Fibroblast of skin of right quadriceps (primary cell): ENCODE measurements around the gene ZNF235.
"Not testable (repeated sequence)": the region's sequence is repeated elsewhere in the genome, so short reads cannot be mapped to it uniquely, and the experiment has no call there.

ENCODE experiments used
- DNase-seq: peaks from one replicate; pipeline ENCODE4 v3.0.0-alpha.2; 2013

ZNF235 gene

GRCh38 chr19:44304659-44305193 is at the start of gene ZNF235:
TSS of gene ZNF235 (minus strand) at chr19:44305025. CDS start at chr19:44303404, 1,621 bp downstream.
- peak; percentile 98 for DNase-seq

DNA sequence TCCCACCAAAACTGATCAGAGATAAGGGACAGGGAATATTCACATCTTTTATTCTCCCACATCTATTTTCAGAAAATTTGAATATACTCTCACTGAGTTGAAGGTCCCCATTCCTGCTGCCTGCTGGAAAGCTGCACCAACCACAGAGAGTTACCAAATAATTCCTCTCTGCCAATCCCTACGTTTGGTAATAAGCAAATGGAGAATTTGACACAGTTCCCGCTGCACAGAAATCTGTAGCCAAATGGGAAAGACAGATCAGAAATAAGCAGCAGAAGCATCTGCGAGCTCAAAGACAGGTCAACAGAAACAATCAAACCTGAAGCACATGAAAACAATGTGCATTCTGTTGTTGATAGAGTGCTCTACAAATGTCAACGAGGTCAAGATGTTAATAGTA is 41.7 kb upstream of the ZNF235 start:
- DNase-seq: no peak

- DNase-seq: no peak
Observed at GRCh38 chr19:44345959-44346358, 41.1 kb upstream of the ZNF235 start.

- DNase-seq: no peak
Observed at GRCh38 chr19:44344255-44344654, 39.4 kb upstream of the ZNF235 start.

- DNase-seq: no peak
Observed at GRCh38 chr19:44341794-44342193, 37.0 kb upstream of the ZNF235 start.

GRCh38 chr19:44334639-44335038 is 29.8 kb upstream of the ZNF235 start:
- not testable (repeated sequence) for DNase-seq

DNA sequence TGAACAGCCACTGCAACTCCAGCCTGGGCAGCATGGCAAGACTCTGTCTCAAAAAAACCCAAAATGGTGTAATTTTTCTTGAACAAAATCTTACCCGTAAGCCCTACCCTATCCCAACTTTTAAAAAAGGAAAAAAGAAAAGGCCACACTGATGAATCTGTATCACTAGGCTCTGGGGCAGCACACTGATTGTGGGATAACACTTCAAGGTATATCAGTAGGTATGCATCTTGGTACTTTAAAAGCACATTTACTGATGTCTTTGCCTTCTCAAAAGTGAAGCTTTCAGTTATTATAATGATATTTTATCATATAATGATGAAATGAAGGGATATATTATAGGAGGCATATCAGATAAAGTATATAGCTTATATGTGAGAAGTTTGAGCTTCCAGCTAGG is 27.3 kb upstream of the ZNF235 start:
- DNase-seq: no peak

DNA sequence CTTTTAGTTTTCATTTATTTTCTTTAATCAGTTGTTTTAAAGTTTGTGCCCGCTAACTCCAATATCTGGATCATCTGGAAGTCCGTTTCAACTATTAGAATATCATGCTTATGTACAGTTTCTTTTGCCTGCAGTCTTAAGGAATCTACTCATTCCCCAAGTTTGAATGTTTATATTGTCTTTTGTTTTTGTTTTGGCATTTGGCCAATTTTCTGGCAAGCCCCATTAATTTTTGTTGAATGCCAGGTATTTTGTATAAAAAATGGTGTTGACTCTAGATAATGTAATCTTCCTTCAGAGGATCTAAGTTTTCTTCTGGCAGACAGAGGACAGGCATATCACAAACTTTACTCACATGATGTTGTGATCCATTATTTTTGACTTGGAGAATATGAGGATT is 11.1 kb upstream of the ZNF235 start:
- no peak for DNase-seq

- no peak for DNase-seq
Observed at GRCh38 chr19:44313231-44313630, 8.4 kb upstream of the ZNF235 start.

- no peak for DNase-seq
Observed at GRCh38 chr19:44308011-44308410, 3.2 kb upstream of the ZNF235 start.

GRCh38 chr19:44306283-44306682 is 1.5 kb upstream of the ZNF235 start:
- no peak for DNase-seq

DNA sequence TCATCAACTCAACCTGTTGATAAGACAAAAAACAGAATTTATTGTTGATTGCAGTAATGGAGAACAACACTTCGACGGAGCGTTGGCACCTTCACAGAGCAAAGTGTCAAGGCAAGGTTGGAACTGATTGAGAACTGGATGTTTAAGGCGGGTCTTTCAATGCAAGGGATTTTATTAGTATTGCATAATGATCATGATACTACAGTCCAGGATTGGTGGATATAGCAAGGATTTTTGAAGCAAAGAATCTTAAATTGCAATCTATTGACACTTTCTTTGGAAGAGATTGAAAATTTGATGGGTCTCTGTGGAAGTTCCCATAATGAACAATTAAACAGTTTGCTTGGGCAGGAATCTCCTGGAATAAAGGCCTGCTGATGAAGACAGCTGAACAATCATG is 632 bp upstream of the ZNF235 start:
- DNase-seq: no peak

DNA sequence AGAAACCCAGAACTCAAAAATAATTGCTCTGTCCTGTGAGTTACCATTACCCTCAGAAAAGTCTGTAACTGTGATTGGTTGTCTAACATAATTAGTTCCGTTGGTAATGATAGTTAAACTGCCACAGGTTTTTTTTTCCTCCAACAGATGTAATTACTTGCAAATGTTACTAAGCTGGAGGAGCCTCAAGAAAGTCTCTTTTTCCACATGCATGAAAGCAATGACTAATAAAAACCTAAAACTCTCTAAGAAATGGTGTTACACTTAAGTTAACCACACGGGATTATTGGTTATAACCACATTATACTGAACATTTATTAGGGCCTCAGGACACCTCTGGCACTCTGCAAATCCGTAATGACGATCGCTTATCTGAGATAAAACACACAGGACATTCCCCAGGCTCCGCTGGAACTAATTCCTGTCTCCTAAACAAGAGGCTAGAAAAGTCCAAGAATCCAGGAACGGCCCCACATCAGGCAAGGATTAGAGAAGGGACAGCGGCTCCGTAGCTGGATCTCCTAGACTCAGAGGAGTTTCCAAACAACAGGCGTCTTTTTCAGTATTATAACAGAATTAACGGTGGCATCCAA is 753 bp downstream of the ZNF235 start:
- DNase-seq: peak; percentile 40

- no peak for DNase-seq
Observed at GRCh38 chr19:44303320-44303719, 1.5 kb downstream of the ZNF235 start.

- DNase-seq: no peak
Observed at GRCh38 chr19:44284968-44285367, 19.9 kb downstream of the ZNF235 start.

GRCh38 chr19:44282846-44283245 is 22.0 kb downstream of the ZNF235 start:
- DNase-seq: no peak

DNA sequence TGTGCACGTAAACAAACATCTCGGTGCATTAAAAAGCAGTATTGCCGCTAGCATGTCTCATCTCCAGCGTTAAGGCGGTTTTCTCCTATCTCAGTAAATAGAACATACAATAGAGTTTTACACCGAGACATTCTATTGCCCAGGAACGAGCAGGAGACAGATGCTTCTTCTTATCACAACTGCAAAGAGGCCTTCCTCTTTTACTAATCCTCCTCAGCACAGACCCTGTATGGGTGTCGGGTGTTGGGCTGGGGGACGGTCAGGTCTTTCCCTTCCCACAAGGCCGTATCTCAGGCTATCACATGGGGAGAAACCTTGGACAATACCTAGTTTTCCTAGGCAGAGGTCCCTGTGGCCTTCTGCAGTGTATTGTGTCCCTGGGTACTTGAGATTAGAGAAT is 23.9 kb downstream of the ZNF235 start:
- no peak for DNase-seq

DNA sequence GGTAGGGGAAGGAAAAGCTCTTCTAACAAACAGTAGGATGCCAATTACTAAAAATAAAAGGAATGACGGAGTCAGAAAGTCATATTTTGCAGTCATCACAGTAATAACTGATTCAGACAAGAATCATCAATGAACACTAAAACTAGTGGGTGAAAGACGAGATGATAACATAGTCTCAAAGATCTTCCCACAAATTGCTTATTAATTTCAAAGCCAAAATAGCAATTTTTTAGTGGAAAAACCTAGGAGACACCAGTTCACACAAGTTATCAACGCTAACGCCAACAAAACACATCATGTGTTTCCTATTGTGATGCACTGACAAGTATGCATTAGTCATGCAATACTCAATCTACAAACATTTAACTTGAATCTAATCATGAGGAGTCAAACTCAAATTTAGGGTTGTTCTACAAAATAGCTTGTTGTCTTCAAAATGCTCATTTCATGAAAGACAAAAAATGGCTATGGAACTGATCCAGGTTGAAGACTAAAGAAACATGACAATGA is 26.6 kb downstream of the ZNF235 start:
- no peak for DNase-seq

- DNase-seq: no peak
Observed at GRCh38 chr19:44277331-44277730, 27.5 kb downstream of the ZNF235 start.

DNA sequence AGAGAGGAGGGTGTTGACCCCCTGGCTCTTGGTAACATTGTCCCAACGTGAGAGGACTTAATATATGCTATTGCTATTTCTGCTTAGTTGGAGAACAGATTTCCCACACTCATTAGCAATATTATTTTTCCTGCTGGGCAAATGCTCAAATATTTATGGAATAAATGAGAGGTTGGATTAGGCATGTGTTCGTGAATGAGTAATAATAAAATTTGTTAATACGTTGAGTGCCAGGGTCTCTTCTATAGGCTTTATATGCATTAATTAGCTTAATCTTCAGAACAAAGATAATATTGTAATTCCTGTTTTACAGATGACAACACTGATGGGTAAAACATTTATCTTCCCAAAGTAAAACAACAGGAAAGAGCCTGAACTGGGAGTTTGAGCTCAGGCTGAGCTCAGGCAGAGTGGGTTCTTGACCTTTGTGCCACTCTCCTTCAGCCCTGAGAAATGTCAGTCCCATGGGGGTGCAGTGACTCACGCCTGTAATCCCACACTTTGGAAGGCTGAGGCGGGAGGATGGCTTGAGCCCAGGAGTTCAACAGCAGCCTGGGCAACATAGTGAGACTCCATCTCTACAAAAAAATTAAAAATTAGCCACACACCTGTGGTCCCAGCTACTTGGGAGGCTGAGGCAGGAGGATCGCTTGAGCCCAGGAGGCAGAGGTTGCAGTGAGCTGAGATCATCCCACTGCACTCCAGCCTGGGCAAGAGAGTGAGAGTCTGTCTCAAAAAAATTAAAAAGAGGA is 44.0 kb downstream of the ZNF235 start:
- no peak for DNase-seq

GRCh38 chr19:44260343-44260681 is 44.5 kb downstream of the ZNF235 start:
- no peak for DNase-seq

DNA sequence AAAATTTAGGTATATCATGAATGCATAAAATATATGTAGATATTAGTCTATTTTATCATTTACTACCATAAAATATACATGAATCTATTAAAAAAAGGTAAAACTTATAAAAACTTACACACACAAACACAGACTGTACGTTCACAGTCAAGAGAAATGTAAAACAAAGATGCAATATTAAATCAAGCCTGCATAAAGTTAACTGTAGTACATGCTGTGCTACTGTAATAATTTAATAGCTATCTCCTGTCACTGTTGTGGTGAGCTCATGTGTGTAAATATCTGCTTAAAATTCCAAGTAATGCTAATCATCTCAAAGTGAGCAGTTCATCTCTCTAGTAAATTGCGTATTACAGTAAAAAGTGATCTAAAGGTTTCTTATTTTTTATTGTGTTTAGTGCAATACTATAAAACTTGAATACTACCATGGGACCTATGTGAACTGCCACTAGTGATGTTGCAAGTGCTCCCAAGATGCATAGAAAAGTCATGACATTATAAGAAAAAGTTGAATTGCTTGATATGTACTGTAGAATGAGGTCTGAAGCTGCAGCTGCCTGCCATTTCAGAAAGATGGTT is 45.9 kb downstream of the ZNF235 start:
- DNase-seq: no peak

DNA sequence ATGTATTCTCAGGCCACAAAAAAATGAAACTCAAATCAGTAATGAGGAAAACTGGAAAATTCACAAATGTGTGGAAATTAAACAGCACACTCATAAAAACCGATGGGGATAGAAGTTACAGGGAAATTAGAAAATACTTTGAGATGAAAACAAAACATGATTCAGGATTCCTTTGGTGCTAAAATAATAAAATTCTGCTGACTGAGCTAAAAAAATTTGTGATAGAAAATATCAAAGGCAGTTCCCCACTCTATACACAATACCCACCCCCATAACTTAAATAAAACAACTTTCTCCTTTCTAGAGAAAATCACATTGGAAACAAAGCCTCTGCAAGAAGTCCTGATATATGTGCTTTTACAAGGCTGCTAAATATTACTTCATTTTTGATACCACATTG is 46.7 kb downstream of the ZNF235 start:
- DNase-seq: no peak
